GM19239 (cell line): ENCODE results near the gene UBAC2.

Source experiments
- DNase-seq: peaks from one replicate; pipeline ENCODE4 v3.0.0; 2011; ENCODE audit warnings: low spot score; ENCODE audit not compliant: insufficient read length
- FAIRE-seq: peaks from 2 replicates; lab custom pipeline; 2011; peaks lifted over from hg19 to GRCh38; lab: Jason Lieb, UNC

Gene UBAC2

GRCh38 chr13:99346335-99347042 lies 145.8 kb downstream of the UBAC2 start:
- DNase-seq (no peak), FAIRE-seq (no peak)

GRCh38 chr13:99347335-99347878 lies 146.8 kb downstream of the UBAC2 start:
- FAIRE-seq (peak; percentile 73), DNase-seq (no peak)

DNA sequence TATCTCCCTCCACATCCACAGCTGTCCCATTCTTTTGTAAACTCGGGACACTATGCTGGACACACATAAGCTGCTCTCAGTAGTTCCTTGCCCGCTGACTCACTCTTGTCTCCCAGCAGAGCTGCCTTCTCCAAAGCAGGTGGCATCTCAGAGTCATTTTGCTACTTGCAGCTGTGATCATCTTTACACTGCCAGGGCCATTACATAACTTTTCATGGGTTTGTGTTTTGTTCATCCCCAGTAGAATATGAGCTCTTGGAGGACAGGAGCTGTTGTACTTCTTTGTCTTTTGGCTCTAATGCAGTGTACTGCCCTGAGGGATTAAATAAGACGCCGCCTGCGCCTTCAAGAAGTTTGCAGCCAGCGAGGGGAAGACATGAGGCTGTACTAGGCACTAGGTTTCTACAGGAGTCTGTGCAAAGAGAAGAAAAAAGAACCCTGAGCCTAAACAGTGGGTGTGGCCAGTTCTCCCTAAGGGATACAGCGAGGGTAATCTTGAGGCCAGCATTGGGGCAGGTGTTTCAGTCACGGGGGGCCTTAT lies 147.3 kb downstream of the UBAC2 start:
- FAIRE-seq (no peak), DNase-seq (no peak)

GRCh38 chr13:99350191-99350590 lies 149.5 kb downstream of the UBAC2 start:
- FAIRE-seq (no peak), DNase-seq (no peak)

GRCh38 chr13:99351772-99352171 lies 151.1 kb downstream of the UBAC2 start:
- FAIRE-seq (peak; percentile 83), DNase-seq (no peak)

DNA sequence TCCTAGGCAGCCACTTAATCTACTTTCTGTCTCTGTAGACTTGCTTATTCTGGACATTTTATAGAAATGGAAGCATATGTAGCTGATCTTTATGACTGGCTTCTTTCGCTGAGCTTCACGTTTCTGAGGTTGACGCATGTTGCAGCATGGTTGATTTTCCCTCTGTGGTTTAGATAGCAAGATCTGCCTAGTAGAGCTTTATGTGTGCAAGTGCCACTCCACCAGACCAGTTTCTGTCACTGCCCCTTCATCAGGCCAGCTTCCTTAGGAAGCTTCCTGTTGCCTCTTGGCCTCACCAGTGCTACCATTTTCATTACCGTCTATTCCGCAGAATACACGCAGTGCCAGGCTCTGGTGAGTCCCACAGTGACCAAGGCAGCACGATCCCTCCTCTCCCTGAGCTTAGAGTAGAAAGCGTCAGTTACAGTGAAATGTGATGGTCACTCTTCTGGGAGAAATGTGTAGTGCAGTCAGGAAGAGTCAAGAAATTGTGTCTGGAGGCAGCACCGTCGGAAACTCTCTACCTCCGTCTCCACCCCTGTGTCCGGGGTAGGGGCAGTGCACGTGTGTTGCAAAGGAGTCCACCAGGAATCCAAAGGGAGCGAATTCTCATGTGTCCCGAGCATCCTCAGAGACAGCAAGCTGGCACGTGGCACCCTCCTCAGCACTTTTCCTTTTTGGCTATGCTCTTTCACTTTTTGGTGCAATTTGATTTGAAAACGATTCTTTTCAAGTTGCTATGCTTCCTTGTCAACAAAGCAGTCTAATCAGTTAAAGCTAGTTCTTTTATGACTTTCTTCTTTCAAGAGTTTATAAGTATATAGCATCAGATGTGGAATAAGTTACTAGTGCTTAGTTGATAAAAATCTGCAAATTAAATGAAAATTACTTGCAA lies 151.9 kb downstream of the UBAC2 start:
- peak; percentile 81 for FAIRE-seq
- no peak for DNase-seq

GRCh38 chr13:99353246-99353600 lies 152.6 kb downstream of the UBAC2 start:
- no peak for DNase-seq
- peak; percentile 80 for FAIRE-seq

DNA sequence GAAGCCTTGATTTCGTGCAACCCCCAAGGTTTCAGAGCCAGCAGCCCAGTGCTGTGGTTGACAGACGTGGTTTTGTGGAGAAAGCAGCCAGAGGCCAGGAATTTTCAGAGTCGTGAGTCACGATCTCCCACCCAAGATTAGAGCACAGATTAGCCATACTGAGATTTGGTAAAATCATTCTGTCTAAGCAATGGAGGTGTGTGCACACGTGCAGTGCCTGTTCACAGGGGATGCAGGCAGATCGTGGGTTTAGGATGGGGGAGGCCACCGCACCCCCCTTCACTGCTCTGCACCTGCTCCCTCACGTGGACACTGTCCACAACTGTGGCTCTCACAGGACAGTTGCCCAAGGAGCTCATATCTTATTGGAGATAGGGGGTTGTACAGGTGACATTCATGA lies 153.2 kb downstream of the UBAC2 start:
- no peak for DNase-seq

DNA sequence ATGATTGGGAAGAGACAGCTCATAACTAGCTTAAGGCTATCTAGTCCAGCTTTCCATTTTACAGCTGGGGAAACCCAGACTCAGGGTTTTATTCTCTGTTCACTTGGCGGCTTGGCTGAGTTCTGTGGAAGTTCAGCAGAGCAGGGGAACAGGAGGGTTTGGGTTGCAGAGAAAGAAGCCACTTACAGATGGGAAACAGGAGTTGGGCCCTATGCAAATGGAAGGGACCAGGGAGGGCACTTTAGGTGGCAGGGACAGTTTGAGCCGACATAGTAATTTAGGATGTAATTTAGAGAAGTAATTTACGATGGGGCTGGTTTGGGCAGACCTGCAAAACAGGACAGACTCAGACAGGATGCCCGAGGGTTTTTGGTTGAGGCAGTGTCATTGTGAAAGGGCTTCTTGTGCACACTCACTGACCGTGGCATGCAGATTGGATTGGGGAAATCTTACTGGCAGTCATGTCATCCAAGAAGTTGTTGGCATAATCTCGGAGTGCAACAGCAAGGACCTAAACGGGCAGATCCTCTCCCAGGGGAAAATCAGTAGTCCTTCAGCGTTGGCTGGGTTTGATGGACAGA lies 153.8 kb downstream of the UBAC2 start:
- no peak for DNase-seq
- peak; percentile 92 for FAIRE-seq

More for the DNA sequence above, 153.2 kb downstream of the UBAC2 start:
- no peak for FAIRE-seq

GRCh38 chr13:99355267-99356011 lies 154.8 kb downstream of the UBAC2 start:
- FAIRE-seq (peak; percentile 89), DNase-seq (no peak)

DNA sequence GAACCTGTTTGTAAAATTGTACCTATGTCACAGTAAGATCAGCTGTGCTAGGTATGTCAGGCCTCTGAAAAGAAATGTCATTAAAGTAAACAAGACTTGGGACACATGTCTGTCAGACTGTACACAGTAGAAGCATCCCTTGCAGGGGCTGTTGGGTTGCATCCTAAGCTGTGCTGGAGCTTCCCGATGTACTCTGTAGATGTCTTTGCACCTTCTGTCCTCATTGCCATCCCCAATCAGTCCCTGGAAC lies 155.3 kb downstream of the UBAC2 start:
- DNase-seq (no peak), FAIRE-seq (no peak)

DNA sequence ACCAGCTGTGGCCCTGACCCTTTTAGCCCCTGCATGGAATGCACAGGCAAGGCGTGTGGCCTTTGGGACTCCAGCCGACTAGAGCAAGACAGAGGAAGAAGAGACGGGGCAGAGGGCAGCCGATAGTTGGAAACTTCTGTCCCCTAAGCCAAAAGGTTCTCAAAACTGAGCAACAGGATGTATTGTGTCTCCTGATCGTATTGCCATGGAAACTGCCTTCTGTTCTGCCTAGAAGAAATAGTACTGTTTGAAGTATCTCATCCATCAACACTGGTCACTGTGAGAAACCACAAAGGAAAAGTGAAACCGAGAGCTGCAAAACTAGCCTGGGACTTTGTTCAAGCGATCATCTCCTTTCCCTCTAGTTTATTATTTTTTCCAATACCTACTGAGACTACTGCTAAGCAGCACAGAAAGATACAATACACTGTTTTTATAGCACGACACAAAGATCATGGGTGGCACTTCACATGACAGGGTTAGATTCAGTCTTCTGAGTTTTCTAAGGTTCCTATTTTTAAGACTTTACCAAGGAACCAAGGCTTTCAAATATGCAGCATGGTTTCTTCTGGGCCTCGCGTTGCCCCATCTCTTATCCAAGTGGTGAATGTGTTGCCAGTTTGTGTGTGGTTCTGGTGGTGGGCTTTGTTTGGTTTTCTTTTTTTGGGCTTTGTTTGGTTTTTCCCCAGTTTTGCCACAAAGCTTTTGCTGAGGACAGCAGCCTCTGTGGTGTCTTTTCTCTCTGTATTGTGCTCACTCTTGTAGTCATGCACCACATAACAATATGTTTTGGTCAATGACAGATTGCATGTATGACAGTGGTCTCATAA lies 155.8 kb downstream of the UBAC2 start:
- FAIRE-seq (peak; percentile 99), DNase-seq (no peak)

DNA sequence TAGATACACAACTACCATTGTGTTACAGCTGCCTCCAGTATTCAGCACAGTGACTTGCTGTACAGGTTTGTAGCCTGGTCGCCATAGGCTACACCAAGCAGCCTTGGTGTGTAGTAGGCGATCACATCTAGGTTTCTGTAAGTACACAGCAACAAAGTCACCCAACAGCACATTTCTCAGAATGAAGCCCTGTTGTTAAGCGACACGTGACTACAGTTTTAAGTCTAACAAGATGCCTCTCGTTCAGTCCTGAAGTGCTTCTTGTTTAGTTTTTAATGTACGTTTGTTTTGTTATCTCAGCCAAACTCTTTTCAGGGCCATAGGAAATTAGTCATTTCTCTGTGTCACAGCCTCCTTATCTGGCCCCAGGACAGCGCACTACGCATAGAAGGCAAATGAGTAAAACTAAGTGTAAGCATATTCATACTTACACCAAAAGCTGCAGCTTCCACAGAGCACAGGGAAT lies 156.5 kb downstream of the UBAC2 start:
- FAIRE-seq = no peak
- DNase-seq = no peak

DNA sequence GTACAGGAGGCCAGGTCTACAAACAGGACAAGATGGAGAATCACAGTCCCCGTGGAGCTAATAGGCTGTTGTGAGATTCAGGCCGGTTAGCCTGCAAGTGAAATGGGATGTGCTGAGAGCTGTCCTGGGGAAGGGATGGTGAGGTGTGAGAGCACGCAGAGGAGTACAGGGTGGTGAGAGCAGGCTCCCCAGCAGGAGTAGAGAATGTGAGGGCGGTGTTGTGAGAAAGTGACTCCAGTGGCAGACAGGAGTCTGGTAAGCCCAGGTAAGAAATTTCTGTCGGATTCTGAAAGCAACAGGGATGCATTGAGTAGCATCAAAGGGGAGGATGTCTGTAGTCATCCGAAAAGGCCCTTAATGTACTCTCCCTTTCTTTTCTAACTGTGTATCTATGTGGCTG lies 157.3 kb downstream of the UBAC2 start:
- FAIRE-seq (no peak), DNase-seq (no peak)

GRCh38 chr13:99359528-99359927 lies 158.9 kb downstream of the UBAC2 start:
- FAIRE-seq (no peak), DNase-seq (no peak)

- no peak for DNase-seq
- no peak for FAIRE-seq
These were observed 160.0 kb downstream of the UBAC2 start for GRCh38 chr13:99360696-99361095.

- peak; percentile 28 for FAIRE-seq
- no peak for DNase-seq
These were observed 160.5 kb downstream of the UBAC2 start for GRCh38 chr13:99361197-99361596.

DNA sequence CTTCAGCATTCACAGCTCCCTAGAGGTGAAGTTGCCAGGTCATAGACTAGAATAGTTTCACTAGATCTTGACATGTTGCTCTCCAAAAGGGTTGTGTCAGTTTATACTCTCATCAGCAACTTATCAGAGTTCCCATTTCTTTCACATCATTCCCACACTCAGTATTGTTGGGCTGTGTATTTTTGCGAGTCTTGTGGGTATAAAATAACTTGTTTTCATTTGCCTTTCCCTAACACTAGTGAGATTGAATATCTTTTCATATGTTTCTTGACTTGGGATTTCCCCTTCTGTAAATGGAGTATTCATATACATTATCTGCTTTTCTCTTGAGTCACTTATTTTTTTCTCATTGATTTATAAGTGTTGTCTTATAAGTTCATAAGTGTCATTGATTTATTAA lies 161.7 kb downstream of the UBAC2 start:
- DNase-seq = no peak
- peak; percentile 73 for FAIRE-seq

GRCh38 chr13:99363391-99363790 lies 162.7 kb downstream of the UBAC2 start:
- peak; percentile 75 for FAIRE-seq
- DNase-seq = no peak
